Adrenal gland (tissue), 12 donors: ENCODE results near the gene IQSEC3. TPM values are rescaled to one million over a fixed set of nuclear protein-coding genes. Genes with fewer than 3 reads are reported as not detected.

Source experiments
- DNase-seq, 7 donors: peaks; one replicate each; pipeline ENCODE4 v3.0.0-alpha.2; 2019 to 2020
- H3K27ac ChIP-seq, 5 donors: fragments of 200-600 bp; sonication (generic) in 4 of 5; 1 replicate in 3 of 5; 2 replicates in 2 of 5; pipeline versions ENCODE4 v1.5.1 to v1.8.0; 2016 to 2020; ENCODE audit warnings: mild to moderate bottlenecking in 1 of 5
- H3K27me3 ChIP-seq: fragments of 200-600 bp; 2 replicates; pipeline ENCODE4 v1.8.0; 2021
- H3K36me3 ChIP-seq, 2 donors: fragments of 200-600 bp; replicated peaks in 1 of 2; 1 replicate in 1 of 2; 2 replicates in 1 of 2; pipeline versions ENCODE4 v1.5.1 to v1.8.0; 2018 to 2022
- H3K4me1 ChIP-seq, 2 donors: fragments of 200-600 bp; replicated peaks in 1 of 2; 1 replicate in 1 of 2; 2 replicates in 1 of 2; pipeline versions ENCODE4 v1.5.1 to v1.8.0; 2018 to 2021
- H3K4me3 ChIP-seq, 4 donors: fragments of 200-600 bp; sonication (generic) in 3 of 4; one replicate each; pipeline ENCODE4 v1.5.1; 2016 to 2018
- H3K9me3 ChIP-seq, 3 donors: fragments of 200-600 bp; sonication (generic) in 1 of 3; replicated peaks in 1 of 3; 1 replicate in 2 of 3; 2 replicates in 1 of 3; pipeline versions ENCODE4 v1.5.1 to v1.8.0; 2016 to 2021
- POLR2A ChIP-seq, 2 donors: fragments of 450-650 bp; IDR thresholded peaks; one replicate each; pipeline ENCODE4 v1.6.1; 2017; ENCODE audit warnings: antibody characterized with exemption in 2 of 2, mild to moderate bottlenecking in 2 of 2, moderate library complexity in 1 of 2
- WGBS, 4 donors: extraction: QIAGEN DNeasy Blood & Tissue Kit in 2 of 4; methylation state at CpG; one replicate each; pipeline versions ENCODE4 v1.1.5 to v1.1.7; 2013 to 2017; 5-methylcytosine and 5-hydroxymethylcytosine counted together
- intact Hi-C, 2 donors: fragments of 100-400 bp; cut with DNase I; formaldehyde crosslinking; loops; one replicate each; pipeline versions ENCODE4 v1.14.1 to v1.15.0; 2022 to 2023
- polyA plus RNA-seq, 3 donors: library from polyadenylated mRNA; stranded (reverse); fragments of 200-250 nt in 2 of 3; fragments of 350-450 nt in 1 of 3; fragmentation: Illumina TruSeq in 1 of 3; extraction: RNeasy Lipid Tissue Mini Kit (QIAGEN cat#74804) in 1 of 3; gene quantifications; one replicate each; pipeline ENCODE4 v1.2.3, GENCODE V29; 2013 to 2014
- total RNA-seq, 9 donors: library from RNA; depleted of rRNA in 4 of 9; stranded (reverse); fragments of >200 nt in 4 of 9; fragments of 120-200 nt in 1 of 9; fragmentation: NEBNext Ultra II Directional in 1 of 9; extraction: Animal tissue kit (Norgen Biotek cat#: 25700) in 1 of 9; gene quantifications; one replicate each; pipeline versions ENCODE4 v1.1.0 to v1.2.4, GENCODE V29; 2013 to 2023
- TF ChIP-seq, protein P1 (sequence below), 6 experiments: fragments of 450-650 bp in 4 of 6; fragments of 200-600 bp in 2 of 6; sonication (generic) in 1 of 6; IDR thresholded peaks; 1 replicate in 5 of 6; 2 replicates in 1 of 6; pipeline versions ENCODE4 v1.5.1 to v1.8.0; 2016 to 2021; ENCODE audit warnings: antibody characterized with exemption in 6 of 6, mild to moderate bottlenecking in 2 of 6, moderate library complexity in 1 of 6
- donor health status: healthy with polysubstance abuse.
- donor health status: Bipolar disorder and iron deficiency.
- donor health status: DM: yes; HTN: yes; CAD: no.
- donor health status: DM: no; HTN: no; CAD: no.
- donor health status: DM: no; HTN: no; CAD: no.
- donor health status: DM: yes; HTN: yes; CAD: no.

IQSEC3 gene
- total and polyA plus RNA-seq, 12 donors: 0.13 to 6.3 (median 1.00) TPM

DNA sequence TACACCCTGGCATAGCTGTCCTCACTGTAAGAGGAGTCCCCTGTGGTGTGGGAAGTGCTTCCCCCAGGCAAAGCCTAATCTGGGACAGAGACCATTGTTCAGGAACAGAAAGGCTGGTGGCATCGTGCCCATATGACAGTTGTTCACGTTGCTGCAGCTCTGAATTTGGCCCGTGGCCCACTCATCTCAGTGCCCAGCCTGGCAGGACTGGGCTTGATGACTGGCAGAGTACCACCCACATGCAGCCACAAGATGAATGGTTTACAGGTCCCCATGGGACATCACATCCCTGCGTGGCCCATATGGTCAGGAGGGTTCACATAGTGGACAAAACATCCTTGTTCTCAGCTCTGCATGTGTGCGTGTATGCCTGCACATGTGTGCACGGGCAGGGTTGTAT, 17.5 kb downstream of the IQSEC3 start:
- WGBS, 4 donors: 47 to 55% (median 53%) methylated on average over 5 to 6 of the region's 6 CpGs
- H3K36me3 ChIP-seq: no peaks in the 10 kb centered on the region
- H3K27ac ChIP-seq: no peak overlapping the region
- no peaks in the 10 kb centered on the region for H3K4me1 ChIP-seq
- no peak for TF ChIP-seq POLR2A (IDR thresholded peaks at IDR 0.05)
- TF ChIP-seq, protein P1, sequence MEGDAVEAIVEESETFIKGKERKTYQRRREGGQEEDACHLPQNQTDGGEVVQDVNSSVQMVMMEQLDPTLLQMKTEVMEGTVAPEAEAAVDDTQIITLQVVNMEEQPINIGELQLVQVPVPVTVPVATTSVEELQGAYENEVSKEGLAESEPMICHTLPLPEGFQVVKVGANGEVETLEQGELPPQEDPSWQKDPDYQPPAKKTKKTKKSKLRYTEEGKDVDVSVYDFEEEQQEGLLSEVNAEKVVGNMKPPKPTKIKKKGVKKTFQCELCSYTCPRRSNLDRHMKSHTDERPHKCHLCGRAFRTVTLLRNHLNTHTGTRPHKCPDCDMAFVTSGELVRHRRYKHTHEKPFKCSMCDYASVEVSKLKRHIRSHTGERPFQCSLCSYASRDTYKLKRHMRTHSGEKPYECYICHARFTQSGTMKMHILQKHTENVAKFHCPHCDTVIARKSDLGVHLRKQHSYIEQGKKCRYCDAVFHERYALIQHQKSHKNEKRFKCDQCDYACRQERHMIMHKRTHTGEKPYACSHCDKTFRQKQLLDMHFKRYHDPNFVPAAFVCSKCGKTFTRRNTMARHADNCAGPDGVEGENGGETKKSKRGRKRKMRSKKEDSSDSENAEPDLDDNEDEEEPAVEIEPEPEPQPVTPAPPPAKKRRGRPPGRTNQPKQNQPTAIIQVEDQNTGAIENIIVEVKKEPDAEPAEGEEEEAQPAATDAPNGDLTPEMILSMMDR (IDR thresholded peaks at IDR 0.05): no peak
- no peak overlapping the region for H3K4me3 ChIP-seq
- intact Hi-C loops: no loop called here
- no peaks in the 10 kb centered on the region for H3K9me3 ChIP-seq
- peaks cover 6% of the 10 kb centered on the region for H3K27me3 ChIP-seq
- DNase-seq: peak in 1 of 7 donors; percentile 62

DNA sequence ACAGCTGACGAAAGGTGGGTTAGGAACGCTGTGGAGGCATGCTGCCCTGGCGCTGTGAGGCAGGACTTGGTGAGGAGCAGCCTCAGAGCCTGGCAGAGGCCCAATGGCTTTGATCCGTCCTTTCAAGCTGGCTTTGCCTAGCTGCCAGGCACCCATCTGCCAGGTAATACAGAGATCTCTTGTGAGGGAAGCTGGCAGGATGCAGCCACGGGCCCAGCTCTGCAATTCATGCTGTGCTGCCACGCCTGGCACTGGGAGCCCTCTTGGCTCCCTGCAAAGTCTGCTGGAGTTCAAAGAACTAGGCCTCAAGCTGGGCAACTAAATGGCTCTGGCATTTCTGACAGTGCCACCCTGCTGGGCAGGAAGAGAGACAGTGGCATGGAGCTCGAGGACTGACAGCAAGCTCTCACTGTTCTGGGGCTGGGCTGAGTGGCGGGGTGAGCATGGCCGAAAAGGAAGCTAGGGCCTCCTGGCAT, 18.7 kb downstream of the IQSEC3 start:
- Histone ChIP-seq H3K27ac (no peak overlapping the region), H3K36me3 (no peaks in the 10 kb centered on the region), H3K4me1 (no peaks in the 10 kb centered on the region), H3K27me3 (no peaks in the 10 kb centered on the region), H3K4me3 (no peak overlapping the region), H3K9me3 (peaks cover 0 to 5% (median 0%) of the 10 kb centered on the region in 3 donors)
- no peak for DNase-seq
- intact Hi-C loops: no loop called here
- WGBS, 4 donors: 71 to 84% (median 76%) methylated on average over 7 to 9 of the region's 9 CpGs
- TF ChIP-seq, protein P1 (IDR thresholded peaks at IDR 0.05): no peak
- TF ChIP-seq POLR2A (IDR thresholded peaks at IDR 0.05): no peak

DNA sequence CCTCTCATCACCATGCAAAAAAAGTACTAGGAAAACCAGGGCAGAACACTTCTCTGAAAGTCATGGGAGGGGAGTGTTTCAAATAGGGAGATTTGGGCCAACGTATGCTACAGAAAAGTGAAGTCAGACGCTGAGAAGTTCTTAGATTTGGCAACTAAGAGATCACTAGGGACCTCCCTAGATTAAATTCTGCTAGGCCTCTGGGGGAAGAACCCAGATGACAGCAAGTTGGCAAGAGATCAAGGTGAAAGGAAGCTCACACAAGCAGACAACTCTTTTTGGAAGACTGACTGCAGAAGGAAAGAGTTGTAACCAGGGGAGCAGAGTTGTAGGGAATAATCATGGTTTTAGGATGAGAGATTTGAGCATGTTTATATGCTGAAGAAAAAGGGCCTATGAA, 20.7 kb downstream of the IQSEC3 start:
- H3K27ac ChIP-seq: no peak overlapping the region
- no peaks in the 10 kb centered on the region for H3K27me3 ChIP-seq
- H3K36me3 ChIP-seq: no peaks in the 10 kb centered on the region
- no peak for DNase-seq
- TF ChIP-seq, protein P1 (IDR thresholded peaks at IDR 0.05): no peak
- TF ChIP-seq POLR2A (IDR thresholded peaks at IDR 0.05): no peak
- WGBS, 4 donors: 41 to 52% (median 43%) methylated on average over 2 of the region's 2 CpGs
- no peak overlapping the region for H3K4me3 ChIP-seq
- peaks cover 0 to 5% (median 0%) of the 10 kb centered on the region in 3 donors for H3K9me3 ChIP-seq
- intact Hi-C loops: no loop called here
- H3K4me1 ChIP-seq: no peaks in the 10 kb centered on the region

DNA sequence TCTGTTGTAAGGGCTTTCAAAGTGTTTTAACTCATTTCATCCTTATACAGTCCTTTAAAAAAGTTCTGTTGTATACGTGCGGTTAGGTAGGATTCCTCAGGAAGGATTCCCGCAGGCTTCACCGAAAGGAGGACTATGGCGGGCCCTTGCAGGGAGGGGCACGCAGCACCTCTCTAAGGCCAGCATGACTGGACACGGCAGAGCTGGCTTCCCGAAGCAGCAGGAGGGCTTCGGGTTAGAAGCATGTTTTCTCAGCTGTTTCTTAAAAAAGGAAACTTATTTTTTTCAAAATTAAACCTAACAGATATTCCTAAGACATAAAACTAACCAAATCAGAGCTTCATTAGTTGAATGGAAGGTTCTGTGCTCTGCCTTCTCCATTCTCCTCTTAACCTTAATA, 21.3 kb downstream of the IQSEC3 start:
- 71 to 81% (median 77%) methylated on average over 9 of the region's 9 CpGs for WGBS, 4 donors
- DNase-seq: no peak
- TF ChIP-seq, protein P1 (IDR thresholded peaks at IDR 0.05): no peak
- no peak for TF ChIP-seq POLR2A (IDR thresholded peaks at IDR 0.05)
- H3K27ac ChIP-seq: no peak overlapping the region
- H3K4me1 ChIP-seq: no peaks in the 10 kb centered on the region
- H3K9me3 ChIP-seq: peaks cover 0 to 5% (median 0%) of the 10 kb centered on the region in 3 donors
- intact Hi-C loops: no loop called here
- H3K4me3 ChIP-seq: no peak overlapping the region
- H3K36me3 ChIP-seq: no peaks in the 10 kb centered on the region
- no peaks in the 10 kb centered on the region for H3K27me3 ChIP-seq
